MV-4-11 (cell line): ENCODE results near the gene IL6.
A peak's percentile ranks its signal among the peaks of the same experiment; 100 is the strongest.
"Not testable (repeated sequence)": the region's sequence is repeated elsewhere in the genome, so short reads cannot be mapped to it uniquely, and the experiment has no call there.

Experiments used
- DNase-seq: peaks from one replicate; lab custom pipeline; 2025; lab: John Stamatoyannopoulos, UW

IL6 gene

DNA sequence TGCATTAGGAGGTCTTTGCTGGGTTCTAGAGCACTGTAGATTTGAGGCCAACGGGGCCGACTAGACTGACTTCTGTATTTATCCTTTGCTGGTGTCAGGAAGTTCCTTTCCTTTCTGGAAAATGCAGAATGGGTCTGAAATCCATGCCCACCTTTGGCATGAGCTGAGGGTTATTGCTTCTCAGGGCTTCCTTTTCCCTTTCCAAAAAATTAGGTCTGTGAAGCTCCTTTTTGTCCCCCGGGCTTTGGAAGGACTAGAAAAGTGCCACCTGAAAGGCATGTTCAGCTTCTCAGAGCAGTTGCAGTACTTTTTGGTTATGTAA is 675 bp downstream of the IL6 start:
- no peak for DNase-seq

DNA sequence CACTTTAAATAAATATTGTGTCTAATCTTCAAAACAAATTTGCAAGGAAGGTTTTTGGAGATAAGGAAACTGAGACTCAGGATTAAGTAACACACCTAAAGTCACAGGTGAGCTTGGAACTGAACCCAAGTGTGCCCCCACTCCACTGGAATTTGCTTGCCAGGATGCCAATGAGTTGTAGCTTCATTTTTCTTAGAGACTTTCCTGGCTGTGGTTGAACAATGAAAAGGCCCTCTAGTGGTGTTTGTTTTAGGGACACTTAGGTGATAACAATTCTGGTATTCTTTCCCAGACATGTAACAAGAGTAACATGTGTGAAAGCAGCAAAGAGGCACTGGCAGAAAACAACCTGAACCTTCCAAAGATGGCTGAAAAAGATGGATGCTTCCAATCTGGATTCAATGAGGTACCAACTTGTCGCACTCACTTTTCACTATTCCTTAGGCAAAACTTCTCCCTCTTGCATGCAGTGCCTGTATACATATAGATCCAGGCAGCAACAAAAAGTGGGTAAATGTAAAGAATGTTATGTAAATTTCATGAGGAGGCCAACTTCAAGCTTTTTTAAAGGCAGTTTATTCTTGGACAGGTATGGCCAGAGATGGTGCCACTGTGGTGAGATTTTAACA is 1.5 kb downstream of the IL6 start:
- peak; percentile 46 for DNase-seq

DNA sequence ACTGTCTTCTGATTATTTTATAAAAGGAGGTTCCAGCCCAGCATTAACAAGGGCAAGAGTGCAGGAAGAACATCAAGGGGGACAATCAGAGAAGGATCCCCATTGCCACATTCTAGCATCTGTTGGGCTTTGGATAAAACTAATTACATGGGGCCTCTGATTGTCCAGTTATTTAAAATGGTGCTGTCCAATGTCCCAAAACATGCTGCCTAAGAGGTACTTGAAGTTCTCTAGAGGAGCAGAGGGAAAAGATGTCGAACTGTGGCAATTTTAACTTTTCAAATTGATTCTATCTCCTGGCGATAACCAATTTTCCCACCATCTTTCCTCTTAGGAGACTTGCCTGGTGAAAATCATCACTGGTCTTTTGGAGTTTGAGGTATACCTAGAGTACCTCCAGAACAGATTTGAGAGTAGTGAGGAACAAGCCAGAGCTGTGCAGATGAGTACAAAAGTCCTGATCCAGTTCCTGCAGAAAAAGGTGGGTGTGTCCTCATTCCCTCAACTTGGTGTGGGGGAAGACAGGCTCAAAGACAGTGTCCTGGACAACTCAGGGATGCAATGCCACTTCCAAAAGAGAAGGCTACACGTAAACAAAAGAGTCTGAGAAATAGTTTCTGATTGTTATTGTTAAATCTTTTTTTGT is 2.3 kb downstream of the IL6 start:
- DNase-seq = no peak

DNA sequence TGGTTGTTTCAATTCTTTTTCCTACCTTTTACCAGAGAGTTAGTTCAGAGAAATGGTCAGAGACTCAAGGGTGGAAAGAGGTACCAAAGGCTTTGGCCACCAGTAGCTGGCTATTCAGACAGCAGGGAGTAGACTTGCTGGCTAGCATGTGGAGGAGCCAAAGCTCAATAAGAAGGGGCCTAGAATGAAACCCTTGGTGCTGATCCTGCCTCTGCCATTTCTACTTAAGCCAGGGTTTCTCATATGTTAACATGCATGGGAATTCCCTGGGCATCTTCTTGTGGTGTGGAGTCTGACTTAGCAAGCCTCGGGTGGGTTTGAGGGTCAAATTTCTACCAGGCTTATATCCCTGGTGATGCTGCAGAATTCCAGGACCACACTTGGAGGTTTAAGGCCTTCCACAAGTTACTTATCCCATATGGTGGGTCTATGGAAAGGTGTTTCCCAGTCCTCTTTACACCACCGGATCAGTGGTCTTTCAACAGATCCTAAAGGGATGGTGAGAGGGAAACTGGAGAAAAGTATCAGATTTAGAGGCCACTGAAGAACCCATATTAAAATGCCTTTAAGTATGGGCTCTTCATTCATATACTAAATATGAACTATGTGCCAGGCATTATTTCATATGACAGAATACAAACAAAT is 3.2 kb downstream of the IL6 start:
- DNase-seq = no peak

DNA sequence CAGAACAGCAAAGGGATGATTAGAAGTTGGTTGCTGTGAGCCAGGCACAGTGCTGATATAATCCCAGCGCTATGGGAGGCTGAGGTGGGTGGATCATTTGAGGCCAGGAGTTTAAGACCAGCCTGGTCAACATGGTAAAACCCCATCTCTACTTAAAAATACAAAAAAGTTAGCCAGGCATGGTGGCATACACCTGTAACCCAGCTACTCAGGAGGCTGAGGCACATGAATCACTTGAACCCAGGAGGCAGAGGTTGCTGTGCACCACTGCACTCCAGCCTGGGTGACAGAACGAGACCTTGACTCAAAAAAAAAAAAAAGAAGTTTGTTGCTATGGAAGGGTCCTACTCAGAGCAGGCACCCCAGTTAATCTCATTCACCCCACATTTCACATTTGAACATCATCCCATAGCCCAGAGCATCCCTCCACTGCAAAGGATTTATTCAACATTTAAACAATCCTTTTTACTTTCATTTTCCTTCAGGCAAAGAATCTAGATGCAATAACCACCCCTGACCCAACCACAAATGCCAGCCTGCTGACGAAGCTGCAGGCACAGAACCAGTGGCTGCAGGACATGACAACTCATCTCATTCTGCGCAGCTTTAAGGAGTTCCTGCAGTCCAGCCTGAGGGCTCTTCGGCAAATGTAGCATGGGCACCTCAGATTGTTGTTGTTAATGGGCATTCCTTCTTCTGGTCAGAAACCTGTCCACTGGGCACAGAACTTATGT is 4.1 kb downstream of the IL6 start:
- peak; percentile 50 for DNase-seq

DNA sequence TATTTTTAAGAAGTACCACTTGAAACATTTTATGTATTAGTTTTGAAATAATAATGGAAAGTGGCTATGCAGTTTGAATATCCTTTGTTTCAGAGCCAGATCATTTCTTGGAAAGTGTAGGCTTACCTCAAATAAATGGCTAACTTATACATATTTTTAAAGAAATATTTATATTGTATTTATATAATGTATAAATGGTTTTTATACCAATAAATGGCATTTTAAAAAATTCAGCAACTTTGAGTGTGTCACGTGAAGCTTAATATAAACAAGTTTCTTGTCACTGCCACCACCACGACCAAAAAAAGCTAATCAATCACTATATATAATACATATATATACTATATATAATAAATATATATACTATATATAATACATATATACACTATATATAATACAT is 4.8 kb downstream of the IL6 start:
- no peak for DNase-seq

DNA sequence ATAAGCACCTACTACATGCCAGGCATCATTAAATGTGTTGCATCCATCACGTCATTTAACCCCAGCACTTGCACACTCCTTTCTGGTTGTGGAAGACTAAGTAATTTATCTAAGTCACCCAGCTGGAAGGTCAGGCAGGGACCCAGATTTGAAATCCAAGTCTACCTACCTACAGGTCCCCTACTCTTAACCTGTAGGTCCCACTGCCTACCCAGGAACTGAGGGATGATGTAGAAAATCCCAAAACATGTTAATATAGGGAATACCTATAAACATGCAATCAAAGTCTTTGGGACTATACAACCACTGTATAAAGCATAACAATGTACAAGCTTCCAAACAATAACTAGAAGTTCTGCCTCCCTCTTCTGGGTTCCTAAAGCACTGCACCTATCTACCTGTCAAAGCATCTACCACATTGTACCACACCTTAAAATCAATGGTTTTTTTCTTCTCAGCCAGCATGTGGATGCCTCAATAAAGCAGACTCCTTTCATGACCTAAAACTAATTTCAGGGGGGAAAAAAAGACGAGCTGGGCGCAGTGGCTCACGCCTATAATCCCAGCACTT is 5.6 kb downstream of the IL6 start:
- no peak for DNase-seq

DNA sequence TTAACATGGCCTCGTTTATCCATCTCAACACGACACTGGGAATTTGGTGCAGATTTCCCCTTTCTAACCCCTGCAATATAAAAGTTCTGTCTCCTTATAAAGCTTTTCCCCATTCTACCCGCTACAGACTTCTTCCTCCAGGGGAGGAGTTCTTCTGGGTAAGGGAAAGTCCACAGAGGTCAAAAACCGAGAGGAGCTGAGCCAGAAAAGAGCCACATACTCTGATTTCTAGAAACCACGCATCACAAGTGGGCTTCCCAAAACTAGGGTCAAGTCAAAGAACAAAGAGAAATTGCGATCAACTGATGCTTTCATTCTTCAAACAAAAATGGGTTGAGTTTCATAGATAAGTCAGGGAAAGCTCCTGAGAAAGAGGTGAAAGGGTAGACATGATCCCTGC is 6.8 kb downstream of the IL6 start:
- no peak for DNase-seq

DNA sequence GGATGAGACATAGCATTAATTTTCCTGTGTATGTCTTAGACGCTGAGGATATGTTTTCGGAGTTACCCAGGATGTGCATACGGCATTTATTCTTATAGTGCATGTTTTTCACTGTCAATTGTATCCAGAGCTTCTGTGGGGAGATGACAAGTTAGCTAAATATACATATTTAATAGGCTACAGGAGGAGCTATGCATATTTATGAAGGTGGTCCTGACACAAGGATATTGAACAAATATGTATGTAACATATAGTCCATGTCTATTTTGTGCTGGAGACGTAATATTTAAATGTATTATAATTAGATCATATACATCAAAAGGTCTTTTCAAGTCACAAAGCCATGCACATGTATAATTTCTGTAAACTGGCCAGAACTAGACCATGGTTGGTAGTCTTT is 16.0 kb downstream of the IL6 start:
- DNase-seq = no peak

DNA sequence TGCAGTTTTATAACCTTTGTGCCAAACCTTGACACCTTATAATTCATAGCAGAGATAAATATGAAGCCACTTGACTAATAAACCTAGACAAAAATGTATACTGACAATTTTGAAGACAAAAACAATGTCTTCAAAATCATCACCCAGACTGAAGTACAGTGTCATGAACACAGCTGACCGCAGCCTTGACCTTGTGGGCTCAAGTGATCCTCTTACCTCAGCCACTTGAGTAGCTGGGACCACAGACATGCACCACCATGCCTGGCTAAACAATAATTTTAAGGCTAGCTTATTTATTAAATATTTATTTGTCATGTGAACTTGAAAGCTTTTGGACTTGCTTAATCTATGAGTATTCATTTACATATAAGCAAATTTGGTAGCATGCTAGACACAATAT is 24.3 kb downstream of the IL6 start:
- DNase-seq = no peak

DNA sequence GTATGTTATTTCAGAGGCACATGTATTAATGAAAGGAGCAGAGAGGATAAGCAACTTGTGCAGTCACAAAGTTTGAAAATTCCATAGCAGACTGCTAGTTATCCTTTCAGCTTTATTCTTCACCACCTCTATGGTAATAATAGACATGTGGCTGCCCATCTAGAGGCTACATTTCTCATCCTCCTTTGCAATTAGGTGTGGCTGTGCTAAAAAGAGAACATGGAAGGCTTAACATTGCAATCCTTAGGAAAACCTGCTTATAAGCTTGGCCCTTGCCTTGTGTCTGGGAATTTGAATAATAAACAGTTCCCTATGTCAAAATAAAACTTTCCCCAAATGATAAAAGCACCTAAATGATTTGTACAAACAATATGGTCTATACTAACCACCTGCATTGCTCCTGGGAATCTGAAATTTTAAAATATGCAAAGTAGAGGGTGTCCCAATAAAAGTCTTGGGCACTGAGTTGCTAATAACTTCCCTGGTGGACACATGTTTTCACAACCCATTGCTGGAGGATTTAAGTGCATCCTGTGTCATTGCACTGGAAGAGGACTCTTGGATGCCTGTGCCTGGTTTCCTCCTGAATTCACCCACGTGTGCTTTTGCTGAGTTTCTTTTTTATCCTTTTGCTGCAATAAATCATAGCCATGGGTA is 30.5 kb downstream of the IL6 start:
- no peak for DNase-seq

DNA sequence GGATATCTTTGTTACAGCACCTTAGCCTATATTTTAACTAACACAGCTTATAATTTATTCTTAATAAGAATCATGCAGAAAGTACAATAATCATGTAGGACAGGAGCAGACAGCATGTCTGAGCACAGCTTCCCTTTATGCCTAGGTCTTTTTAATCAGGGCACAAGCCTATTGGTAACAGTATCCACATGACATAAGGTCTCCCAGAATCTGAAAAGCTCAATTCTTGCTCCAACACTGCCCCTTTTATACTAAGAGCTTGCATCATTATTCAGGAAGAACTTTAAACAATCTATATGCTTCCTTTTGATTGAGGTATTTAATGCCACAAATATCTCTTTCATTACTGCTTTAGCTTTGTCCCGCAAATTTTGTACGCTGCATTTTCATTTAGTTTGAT is 31.6 kb downstream of the IL6 start:
- DNase-seq = no peak

DNA sequence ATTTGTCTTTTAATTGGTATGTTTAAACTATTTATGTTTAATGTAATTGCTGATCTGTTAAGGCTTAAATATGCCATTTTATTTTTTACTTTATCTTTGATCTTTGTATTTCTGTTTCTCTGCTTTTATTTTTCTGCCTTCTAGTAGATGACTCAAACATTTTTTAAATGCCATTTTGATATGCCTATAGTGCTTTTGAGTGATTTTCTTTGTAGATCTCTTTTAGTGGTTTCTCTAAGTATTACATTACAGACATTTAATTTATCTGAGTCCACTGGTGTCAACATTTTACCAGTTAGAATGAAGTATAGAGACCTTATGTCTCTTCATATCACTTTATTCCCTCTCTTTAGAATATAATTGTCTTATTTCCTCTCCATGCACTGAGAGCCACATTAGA is 32.7 kb downstream of the IL6 start:
- no peak for DNase-seq

DNA sequence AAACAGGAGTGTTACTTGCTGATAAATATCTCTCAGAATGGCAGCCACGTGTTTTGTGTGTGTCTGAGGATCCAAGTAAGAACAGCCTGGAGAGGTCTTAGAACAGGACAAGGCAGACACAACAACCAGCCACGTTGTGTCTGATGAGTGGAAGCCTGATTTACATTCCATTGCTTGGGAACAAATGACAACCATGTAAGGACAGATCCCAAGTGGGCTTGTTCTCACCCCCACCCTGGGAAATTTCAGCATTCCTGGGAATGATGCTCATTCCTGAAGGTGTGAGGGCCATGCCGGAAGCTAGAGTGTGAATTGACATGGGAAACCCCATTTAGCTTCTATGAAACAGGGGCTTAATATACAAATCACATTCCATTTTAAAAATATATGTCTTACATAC is 35.9 kb downstream of the IL6 start:
- no peak for DNase-seq

DNA sequence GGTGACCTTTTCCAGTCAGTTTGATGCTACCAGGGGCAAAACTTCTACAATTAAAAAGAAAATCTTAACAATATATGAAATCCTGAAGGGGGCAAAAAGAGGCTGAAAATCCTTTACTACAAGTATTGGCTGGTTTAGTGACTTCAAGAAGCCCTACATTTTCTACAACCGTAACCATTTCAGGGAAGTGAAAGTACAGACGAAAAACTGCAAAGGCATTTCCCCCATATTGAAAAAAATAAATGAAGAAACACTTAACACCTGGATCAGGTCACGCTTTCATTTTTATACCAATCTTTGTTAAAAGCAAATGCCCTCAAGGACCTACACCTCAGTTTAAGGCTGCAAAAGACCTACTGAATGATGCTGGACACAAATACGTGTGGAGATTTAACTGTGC is 38.6 kb downstream of the IL6 start:
- DNase-seq = peak; percentile 47

DNA sequence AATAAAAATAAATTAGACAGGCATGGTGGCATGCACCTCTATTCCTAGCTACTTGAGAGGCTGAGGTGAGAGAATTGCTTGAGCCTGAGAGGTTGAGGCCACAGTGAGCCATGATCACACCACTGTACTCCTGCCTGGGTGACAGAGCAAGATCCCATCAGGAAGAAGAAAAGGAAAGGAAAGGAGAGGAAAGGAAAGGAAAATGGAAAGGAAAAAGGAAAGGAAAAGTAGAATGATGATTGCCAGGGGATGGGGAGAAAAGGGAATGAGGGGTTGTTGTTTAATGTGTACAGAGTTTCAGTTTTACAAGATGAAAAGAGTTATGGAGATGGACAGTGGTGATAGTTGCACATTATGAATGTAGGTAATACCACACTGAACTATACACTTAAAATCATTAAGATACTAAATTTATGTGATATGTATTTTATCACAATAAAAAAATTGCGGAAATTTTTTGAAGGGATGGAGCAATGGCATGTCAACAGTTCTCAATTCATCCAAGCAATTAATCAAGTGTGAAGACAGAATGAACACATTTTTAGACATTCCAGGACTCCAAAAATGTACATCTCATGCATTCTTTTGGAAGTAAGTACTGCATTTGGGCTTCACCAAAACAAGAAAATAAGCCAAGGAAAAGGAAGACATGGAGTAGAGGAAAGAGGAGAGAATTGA is 44.3 kb downstream of the IL6 start:
- DNase-seq = no peak

DNA sequence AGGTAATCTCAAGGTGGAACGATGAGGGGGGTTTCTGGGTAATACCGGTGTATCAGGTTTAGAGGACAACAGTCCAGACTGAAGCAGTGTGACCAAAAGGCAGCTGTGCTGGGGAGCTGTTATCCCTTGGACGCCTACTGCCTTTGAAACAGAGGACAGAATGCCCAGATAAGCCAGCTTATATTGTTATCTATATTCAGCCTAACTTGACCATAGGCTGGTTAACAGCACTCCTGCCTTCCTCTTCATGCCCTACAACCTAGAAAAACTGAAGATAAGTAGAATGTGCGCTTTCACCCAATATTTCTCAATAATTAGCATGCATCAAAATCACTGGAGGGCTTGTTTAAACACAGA is 44.9 kb downstream of the IL6 start:
- no peak for DNase-seq

DNA sequence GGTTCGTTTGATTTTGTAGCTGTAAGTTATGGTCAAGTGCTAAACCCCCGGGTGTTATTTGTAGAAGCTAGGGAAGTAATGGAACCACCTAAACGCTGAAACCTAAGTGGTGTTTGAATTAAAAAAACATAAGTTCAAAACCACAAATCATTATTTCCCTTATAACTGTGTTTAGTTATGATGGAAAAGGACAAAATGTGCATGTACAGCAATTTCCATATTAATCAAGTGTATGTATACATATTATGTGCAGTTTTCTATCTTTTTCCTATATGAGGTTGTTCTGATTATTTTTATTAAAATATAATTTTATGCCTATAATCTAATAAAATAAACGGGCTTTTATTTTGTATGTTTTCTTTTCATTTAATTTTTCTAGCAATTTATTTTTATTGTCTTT is 45.9 kb downstream of the IL6 start:
- DNase-seq = no peak

DNA sequence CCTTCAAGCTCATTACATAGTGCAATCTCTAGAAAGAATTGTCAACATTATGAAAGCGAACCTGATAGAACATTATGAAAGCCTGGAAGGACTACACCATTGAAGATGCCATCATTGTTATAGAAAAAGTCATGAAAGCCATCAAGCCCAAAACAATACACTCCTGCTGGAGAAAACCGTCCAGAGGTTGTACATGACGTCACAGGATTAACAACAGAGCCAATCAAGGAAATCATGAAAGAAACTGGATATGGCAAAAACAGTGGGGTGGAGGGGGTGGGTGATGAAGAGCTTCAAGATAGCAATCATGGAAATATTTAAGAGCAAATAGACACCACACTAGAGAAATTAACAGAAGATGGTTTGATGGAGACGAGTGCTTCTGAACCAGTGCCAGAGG is 50.0 kb downstream of the IL6 start:
- DNase-seq = no peak

DNA sequence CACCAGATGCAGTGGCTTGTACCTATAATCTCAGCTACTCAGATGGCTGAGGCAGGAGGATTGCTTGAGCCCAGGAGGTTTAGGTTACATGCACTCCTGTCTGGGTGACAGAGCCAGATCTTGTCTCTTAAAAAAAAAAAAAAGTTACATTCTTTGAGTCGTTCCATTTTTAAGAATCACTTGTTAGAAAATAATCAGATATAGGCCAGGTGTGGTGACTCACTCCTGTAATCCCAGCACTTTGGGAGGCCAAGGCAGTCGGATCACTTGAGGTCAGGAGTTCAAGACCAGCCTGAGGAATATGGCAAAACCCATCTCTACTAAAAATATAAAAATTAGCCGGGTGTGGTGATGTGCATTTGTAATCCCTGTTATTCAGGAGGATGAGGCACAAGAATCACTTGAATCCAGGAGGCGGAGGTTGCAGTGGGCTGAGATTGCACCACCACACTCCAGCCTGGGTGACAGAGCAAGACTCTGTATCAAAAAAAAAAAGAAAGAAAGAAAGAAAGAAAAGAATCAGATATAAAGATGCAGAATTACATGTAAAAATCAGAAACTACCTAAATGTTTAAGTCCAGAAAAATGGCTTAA is 52.8 kb downstream of the IL6 start:
- DNase-seq = not testable (repeated sequence)

DNA sequence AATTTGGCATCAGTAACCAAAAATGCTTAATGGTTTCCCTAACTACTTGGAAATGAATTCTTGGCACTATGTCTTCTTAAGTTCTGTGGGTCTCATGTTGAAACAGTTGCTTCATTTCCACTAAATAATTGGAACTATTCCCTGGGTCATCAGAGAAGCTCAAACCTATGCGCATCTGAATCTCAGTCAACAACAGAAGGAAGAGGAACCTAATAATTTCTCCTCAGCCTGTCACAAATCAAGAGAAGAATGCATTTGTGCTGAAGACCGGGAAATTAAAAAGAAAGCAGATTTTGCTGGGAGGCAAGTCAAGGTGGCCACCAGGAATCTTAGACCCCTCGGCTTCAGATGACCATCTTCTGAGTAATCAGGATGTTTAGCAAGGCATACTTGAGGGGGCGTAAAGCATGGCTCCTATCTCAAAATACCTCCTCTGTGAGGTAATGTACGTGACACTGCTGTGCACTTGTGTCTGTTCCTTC is 54.3 kb downstream of the IL6 start:
- DNase-seq = no peak
